Measurements from ENCODE around the gene ITSN2.
A peak's percentile ranks its signal among the peaks of the same experiment; 100 is the strongest.
"Not testable (repeated sequence)": the region's sequence is repeated elsewhere in the genome, so short reads cannot be mapped to it uniquely, and the experiment has no call there.

Gene ITSN2

GRCh38 chr2:24362253-24362652 lies 1.9 kb upstream of the ITSN2 start:
- no peak for DNase-seq

- no peak for DNase-seq
Measured at GRCh38 chr2:24360963-24361330, 611 bp upstream of the ITSN2 start.

GRCh38 chr2:24359129-24360049 lies 947 bp downstream of the ITSN2 start:
- DNase-seq: peak; percentile 32

- DNase-seq: not testable (repeated sequence)
Measured at GRCh38 chr2:24357767-24358166, 2.6 kb downstream of the ITSN2 start.

GRCh38 chr2:24357115-24357514 lies 3.2 kb downstream of the ITSN2 start:
- not testable (repeated sequence) for DNase-seq

- peak; percentile 35 for DNase-seq
Measured at GRCh38 chr2:24354957-24355356, 5.4 kb downstream of the ITSN2 start.

- no peak for DNase-seq
Measured at GRCh38 chr2:24354395-24354794, 5.9 kb downstream of the ITSN2 start.

- DNase-seq: no peak
Measured at GRCh38 chr2:24353973-24354372, 6.4 kb downstream of the ITSN2 start.

GRCh38 chr2:24353364-24353763 lies 7.0 kb downstream of the ITSN2 start:
- DNase-seq: no peak

- DNase-seq: no peak
Measured at GRCh38 chr2:24352664-24353063, 7.7 kb downstream of the ITSN2 start.

- DNase-seq: no peak
Measured at GRCh38 chr2:24351981-24352380, 8.4 kb downstream of the ITSN2 start.

- DNase-seq: no peak
Measured at GRCh38 chr2:24351627-24351938, 8.8 kb downstream of the ITSN2 start.

GRCh38 chr2:24350826-24351626 lies 9.3 kb downstream of the ITSN2 start:
- DNase-seq: no peak

GRCh38 chr2:24349097-24349496 lies 11.2 kb downstream of the ITSN2 start:
- no peak for DNase-seq

GRCh38 chr2:24345937-24346336 lies 14.4 kb downstream of the ITSN2 start:
- DNase-seq: no peak

GRCh38 chr2:24343225-24343882 lies 17.0 kb downstream of the ITSN2 start:
- DNase-seq: peak; percentile 47

- no peak for DNase-seq
Measured at GRCh38 chr2:24342110-24342910, 18.0 kb downstream of the ITSN2 start.

GRCh38 chr2:24339856-24340262 lies 20.5 kb downstream of the ITSN2 start:
- DNase-seq: no peak

- not testable (repeated sequence) for DNase-seq
Measured at GRCh38 chr2:24339098-24339497, 21.2 kb downstream of the ITSN2 start.

GRCh38 chr2:24337890-24338289 lies 22.4 kb downstream of the ITSN2 start:
- no peak for DNase-seq

GRCh38 chr2:24336811-24337210 lies 23.5 kb downstream of the ITSN2 start:
- peak; percentile 27 for DNase-seq

GRCh38 chr2:24334245-24334633 lies 26.1 kb downstream of the ITSN2 start:
- DNase-seq: no peak
